DND-41 (cell line): ENCODE data around the gene HIC1.

Experiments used
- ATAC-seq: fragments of 200-7000 bp; cut with Tn5 transposase; 3 replicates; pipeline ENCODE4 v1.9.1; 2021; ENCODE audit warnings: low read depth; ENCODE audit not compliant: insufficient read depth
- DNase-seq: peaks from one replicate; pipeline ENCODE4 v3.0.0-alpha.2; 2020
- H2AFZ ChIP-seq: 2 replicates; pipeline ENCODE4 v1.6.0; 2012; ENCODE audit warnings: low read depth, low read length
- H3K27ac ChIP-seq: 2 replicates; pipeline ENCODE4 v1.5.1; 2012; ENCODE audit warnings: low read length, inconsistent platforms
- H3K27me3 ChIP-seq: fragments of 200-600 bp; sonication (generic); 2 replicates; pipeline ENCODE4 v1.6.0; 2012; ENCODE audit warnings: low read length, mild to moderate bottlenecking, inconsistent platforms; ENCODE audit not compliant: insufficient read depth, poor library complexity
- H3K36me3 ChIP-seq: 2 replicates; pipeline ENCODE4 v1.5.1; 2012; ENCODE audit warnings: low read length, inconsistent platforms; ENCODE audit not compliant: insufficient read depth
- H3K4me1 ChIP-seq: 2 replicates; pipeline ENCODE4 v1.5.1; 2012; ENCODE audit warnings: mild to moderate bottlenecking, low read length; ENCODE audit not compliant: insufficient read depth
- H3K4me2 ChIP-seq: 2 replicates; pipeline ENCODE4 v1.6.0; 2012; ENCODE audit warnings: mild to moderate bottlenecking, moderate library complexity, low read length, inconsistent platforms; ENCODE audit not compliant: insufficient read depth
- H3K4me3 ChIP-seq, 2 experiments: fragments of 200-600 bp in 1 of 2; shearing (Covaris generic) in 1 of 2; 2 replicates each; pipeline ENCODE4 v1.5.1; 2012 to 2016; ENCODE audit warnings: inconsistent platforms in 2 of 2, low read length in 2 of 2, mild to moderate bottlenecking in 2 of 2, low read depth in 1 of 2, moderate library complexity in 1 of 2
- H3K79me2 ChIP-seq: 2 replicates; pipeline ENCODE4 v1.6.0; 2012; ENCODE audit warnings: low read length, inconsistent platforms; ENCODE audit not compliant: insufficient read depth
- H3K9ac ChIP-seq: 2 replicates; pipeline ENCODE4 v1.6.0; 2012; ENCODE audit warnings: low read depth, mild to moderate bottlenecking, inconsistent platforms, low read length, moderate library complexity
- H3K9me3 ChIP-seq: 2 replicates; pipeline ENCODE4 v1.5.1; 2012; ENCODE audit warnings: low read length, moderate library complexity, mild to moderate bottlenecking, inconsistent platforms; ENCODE audit not compliant: insufficient read depth, severe bottlenecking
- H4K20me1 ChIP-seq: 2 replicates; pipeline ENCODE4 v1.6.0; 2012; ENCODE audit warnings: low read length; ENCODE audit not compliant: insufficient read depth
- EZH2 ChIP-seq: IDR thresholded peaks from 3 replicates; pipeline ENCODE4 v1.6.1; 2012; ENCODE audit warnings: borderline replicate concordance, low read depth, mild to moderate bottlenecking, moderate library complexity, low read length, inconsistent platforms; ENCODE audit not compliant: severe bottlenecking
- TF ChIP-seq, protein P1 (sequence below): IDR thresholded peaks from 2 replicates; pipeline ENCODE4 v1.5.1; 2012; ENCODE audit warnings: borderline replicate concordance, low read length, moderate library complexity, mild to moderate bottlenecking; ENCODE audit not compliant: poor library complexity, severe bottlenecking; ENCODE audit errors: extremely low read depth

HIC1 gene

DNA sequence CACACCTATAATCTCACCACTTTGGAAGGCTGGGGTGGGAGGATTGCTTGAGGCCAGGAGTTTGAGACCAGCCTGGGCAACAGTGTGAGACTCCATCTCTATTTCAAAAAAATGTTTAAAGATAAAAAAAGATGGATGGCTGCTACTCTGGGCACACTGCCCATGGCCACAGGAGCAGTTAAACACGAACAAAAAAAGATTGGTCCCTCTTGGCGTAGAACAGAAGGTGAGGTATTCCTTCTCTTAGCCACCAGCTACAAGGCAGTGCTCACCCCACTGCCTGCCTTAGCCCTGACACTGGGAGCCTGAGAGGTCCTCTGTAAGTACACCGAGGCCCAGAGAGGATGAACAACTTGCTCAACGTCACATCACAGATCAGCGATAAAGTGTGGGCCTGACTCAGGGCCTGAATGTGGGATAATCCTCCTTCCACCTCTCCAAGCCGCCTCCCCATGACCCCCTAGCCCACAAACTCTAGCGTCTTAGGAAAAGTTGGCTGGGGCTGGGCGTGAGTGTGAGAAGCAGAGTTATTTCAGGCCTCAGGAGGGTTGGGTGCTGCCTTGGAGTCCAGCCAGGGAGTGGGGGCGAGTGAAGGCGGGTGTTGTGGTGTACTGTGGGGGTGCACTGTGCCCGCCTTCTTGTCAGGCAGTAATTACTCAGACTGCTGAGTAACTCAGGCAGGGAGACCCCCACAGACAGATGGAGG lies 27.2 kb upstream of the HIC1 start:
- Histone ChIP-seq H3K9ac (no peak overlapping the region), H3K36me3 (no peaks in the 10 kb centered on the region), H3K27me3 (peaks cover 29% of the 10 kb centered on the region), H3K79me2 (peaks cover 23% of the 10 kb centered on the region), H2AFZ (no peak overlapping the region), H4K20me1 (0 out of 2 replicates have a peak, but pooled peaks cover 3% of the 10 kb centered on the region), H3K4me3 (no peak overlapping the region), H3K27ac (no peak overlapping the region), H3K9me3 (no peaks in the 10 kb centered on the region), H3K4me1 (peaks cover 43% of the 10 kb centered on the region), H3K4me2 (no peak overlapping the region)
- DNase-seq (no peak), ATAC-seq (no peak)
- TF ChIP-seq EZH2 = no peak
- TF ChIP-seq, protein P1, sequence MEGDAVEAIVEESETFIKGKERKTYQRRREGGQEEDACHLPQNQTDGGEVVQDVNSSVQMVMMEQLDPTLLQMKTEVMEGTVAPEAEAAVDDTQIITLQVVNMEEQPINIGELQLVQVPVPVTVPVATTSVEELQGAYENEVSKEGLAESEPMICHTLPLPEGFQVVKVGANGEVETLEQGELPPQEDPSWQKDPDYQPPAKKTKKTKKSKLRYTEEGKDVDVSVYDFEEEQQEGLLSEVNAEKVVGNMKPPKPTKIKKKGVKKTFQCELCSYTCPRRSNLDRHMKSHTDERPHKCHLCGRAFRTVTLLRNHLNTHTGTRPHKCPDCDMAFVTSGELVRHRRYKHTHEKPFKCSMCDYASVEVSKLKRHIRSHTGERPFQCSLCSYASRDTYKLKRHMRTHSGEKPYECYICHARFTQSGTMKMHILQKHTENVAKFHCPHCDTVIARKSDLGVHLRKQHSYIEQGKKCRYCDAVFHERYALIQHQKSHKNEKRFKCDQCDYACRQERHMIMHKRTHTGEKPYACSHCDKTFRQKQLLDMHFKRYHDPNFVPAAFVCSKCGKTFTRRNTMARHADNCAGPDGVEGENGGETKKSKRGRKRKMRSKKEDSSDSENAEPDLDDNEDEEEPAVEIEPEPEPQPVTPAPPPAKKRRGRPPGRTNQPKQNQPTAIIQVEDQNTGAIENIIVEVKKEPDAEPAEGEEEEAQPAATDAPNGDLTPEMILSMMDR = no peak

DNA sequence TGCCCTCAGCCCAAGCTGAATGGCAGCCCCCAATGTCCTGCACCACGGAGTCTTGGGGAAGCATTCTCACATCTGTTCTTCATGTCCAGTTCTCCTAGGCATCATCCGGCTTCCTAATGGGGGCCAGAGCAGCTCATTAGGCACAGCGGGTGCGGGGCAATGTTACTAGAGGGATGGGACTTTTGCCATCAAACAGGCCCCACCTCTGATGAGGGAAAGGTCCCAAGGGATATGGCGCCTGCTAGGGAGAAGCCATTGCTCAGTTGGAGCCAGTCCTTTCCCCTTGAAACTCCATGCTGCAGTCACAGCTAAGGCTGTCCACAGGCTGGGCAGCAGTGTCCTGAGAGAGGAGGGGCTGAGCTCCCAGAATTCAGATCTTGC lies 26.7 kb upstream of the HIC1 start:
- Histone ChIP-seq H3K36me3 (no peaks in the 10 kb centered on the region), H4K20me1 (0 out of 2 replicates have a peak, but pooled peaks cover 3% of the 10 kb centered on the region), H3K4me1 (peaks cover 43% of the 10 kb centered on the region), H2AFZ (no peak overlapping the region), H3K9me3 (no peaks in the 10 kb centered on the region), H3K9ac (no peak overlapping the region), H3K27me3 (peaks cover 26% of the 10 kb centered on the region), H3K79me2 (peaks cover 23% of the 10 kb centered on the region), H3K4me3 (no peak overlapping the region), H3K27ac (no peak overlapping the region), H3K4me2 (no peak overlapping the region)
- TF ChIP-seq, protein P1 = no peak
- TF ChIP-seq EZH2 = no peak
- DNase-seq = no peak
- no peak for ATAC-seq

GRCh38 chr17:2028737-2029136 lies 26.2 kb upstream of the HIC1 start:
- H3K36me3 ChIP-seq = peaks cover 4% of the 10 kb centered on the region; the same call in 1 of the 2 replicates

More at GRCh38 chr17:2028737-2029136, 26.2 kb upstream of the HIC1 start:
- Histone ChIP-seq H3K27ac (no peak overlapping the region), H3K9me3 (no peaks in the 10 kb centered on the region), H3K27me3 (peaks cover 24% of the 10 kb centered on the region), H3K4me1 (peaks cover 43% of the 10 kb centered on the region), H4K20me1 (peaks cover 6% of the 10 kb centered on the region; the same call in 1 of the 2 replicates), H2AFZ (no peak overlapping the region), H3K9ac (no peak overlapping the region), H3K79me2 (peaks cover 23% of the 10 kb centered on the region), H3K4me3 (no peak overlapping the region), H3K4me2 (no peak overlapping the region)
- DNase-seq (no peak), ATAC-seq (no peak)
- no peak for TF ChIP-seq EZH2
- TF ChIP-seq, protein P1 = no peak
